GM18499 (cell line): Measurements from ENCODE around the gene RIOX2.

ENCODE experiments used
- ATAC-seq: cut with Tn5 transposase; IDR thresholded peaks from one replicate; pipeline ENCODE4 v1.9.1; 2021; ENCODE audit warnings: moderate number of reproducible peaks; ENCODE audit not compliant: insufficient read depth, unreplicated experiment

Gene RIOX2

GRCh38 chr3:97991293-97991682 lies 19.1 kb upstream of the RIOX2 start:
- no peak for ATAC-seq

GRCh38 chr3:97990624-97991292 lies 18.5 kb upstream of the RIOX2 start:
- ATAC-seq = no peak

GRCh38 chr3:97988784-97989568 lies 16.7 kb upstream of the RIOX2 start:
- no peak for ATAC-seq

- ATAC-seq = no peak
These were observed 15.1 kb upstream of the RIOX2 start for GRCh38 chr3:97987306-97987705.

DNA sequence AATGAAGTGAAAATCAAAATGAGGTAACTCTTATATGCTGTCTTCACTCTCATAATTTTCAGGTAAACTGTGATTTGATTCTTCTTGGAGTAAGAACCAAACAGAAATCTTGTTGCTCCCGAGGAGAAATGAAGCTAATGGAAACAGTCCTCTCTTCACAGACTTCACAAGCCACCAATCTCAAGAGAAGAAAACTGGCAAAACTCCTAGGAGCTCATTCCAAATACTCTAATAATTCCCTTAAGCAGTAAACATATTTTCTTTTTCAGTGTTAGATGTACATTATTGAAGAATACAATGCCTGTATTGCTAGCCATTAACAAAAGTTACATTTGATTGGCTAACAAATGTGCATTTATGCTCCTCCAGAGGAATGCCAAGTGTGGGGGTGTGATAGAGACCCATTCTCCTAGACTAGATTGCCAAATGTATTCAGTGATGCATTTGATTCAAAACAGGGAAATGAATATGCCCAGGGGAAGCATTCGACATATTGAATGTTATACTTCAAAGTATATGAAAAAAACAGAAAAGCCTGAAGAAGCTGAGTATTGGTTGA lies 11.8 kb upstream of the RIOX2 start:
- ATAC-seq = no peak

DNA sequence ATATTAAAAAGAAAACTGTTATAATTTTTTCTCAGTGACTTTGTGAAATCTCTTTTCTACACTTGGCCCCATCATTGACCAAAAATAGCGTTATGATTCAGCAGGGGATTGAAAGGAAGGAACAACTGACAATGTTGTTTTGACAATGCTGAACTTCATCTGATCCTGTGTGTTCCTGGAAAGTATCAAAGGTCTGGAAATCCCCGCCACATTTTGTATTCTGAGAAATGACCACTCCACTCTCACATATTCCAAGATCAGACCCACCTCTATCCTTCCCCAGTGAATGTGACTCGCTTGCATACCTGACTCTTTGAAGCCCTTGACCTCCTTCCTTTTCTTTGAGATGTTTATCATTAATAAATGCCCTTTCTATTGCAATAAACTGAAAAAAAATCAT lies 9.7 kb upstream of the RIOX2 start:
- ATAC-seq = no peak

- ATAC-seq = no peak
These were observed 7.4 kb upstream of the RIOX2 start for GRCh38 chr3:97979610-97980009.

- ATAC-seq = no peak
These were observed 3.2 kb upstream of the RIOX2 start for GRCh38 chr3:97975466-97975865.

GRCh38 chr3:97974996-97975395 lies 2.8 kb upstream of the RIOX2 start:
- no peak for ATAC-seq

- no peak for ATAC-seq
These were observed 745 bp upstream of the RIOX2 start for GRCh38 chr3:97972976-97973375.

DNA sequence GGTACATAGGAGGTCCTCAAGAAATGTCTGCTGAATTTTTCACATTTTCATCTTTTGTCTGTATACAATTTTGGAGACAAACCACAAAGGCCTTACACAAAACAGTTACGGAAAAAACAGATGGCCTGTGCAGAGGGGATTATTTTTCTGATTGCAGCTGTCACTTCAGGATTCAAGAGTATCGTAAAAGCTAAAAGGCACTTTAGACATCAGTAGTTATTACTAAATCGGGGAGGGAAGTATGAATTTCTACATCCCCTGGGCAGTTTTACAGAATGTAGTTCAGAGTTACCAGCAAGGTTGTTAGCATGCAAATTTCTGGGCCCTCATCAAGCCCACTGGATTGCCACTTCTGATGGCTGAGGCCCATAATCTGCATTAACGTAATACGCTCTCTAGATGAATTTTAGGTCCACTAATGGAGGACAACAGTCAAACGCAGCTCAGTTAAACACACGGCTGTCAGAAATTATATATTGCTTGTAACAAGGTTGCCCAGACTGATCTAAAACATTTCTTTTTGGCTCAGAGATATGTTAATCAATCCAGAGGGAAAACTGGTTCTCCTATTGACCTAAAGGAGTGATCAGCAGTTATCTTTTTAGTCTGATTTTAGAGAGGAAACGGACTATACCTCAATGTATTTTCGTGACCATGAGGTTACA lies 1.1 kb downstream of the RIOX2 start:
- no peak for ATAC-seq

DNA sequence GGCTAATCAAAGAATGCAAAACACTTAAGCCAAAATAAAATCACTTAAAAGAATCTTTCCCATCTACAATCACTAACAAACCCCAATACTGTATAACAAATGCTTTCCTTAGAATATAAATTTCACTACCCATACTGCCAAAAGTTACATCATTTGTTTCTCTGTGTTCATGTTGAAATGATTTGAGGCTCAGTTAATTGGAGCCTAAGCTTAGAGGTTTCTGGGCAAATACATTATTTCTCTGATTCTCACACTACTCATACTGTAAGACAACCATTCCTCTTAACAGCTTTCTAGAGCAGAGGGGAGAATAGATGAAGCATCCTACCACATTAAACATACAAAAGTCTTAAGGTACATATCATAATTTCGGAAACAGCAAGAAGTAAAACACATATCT lies 2.1 kb downstream of the RIOX2 start:
- ATAC-seq = no peak

GRCh38 chr3:97969541-97969940 lies 2.7 kb downstream of the RIOX2 start:
- no peak for ATAC-seq

- ATAC-seq = no peak
These were observed 3.9 kb downstream of the RIOX2 start for GRCh38 chr3:97968376-97968775.

DNA sequence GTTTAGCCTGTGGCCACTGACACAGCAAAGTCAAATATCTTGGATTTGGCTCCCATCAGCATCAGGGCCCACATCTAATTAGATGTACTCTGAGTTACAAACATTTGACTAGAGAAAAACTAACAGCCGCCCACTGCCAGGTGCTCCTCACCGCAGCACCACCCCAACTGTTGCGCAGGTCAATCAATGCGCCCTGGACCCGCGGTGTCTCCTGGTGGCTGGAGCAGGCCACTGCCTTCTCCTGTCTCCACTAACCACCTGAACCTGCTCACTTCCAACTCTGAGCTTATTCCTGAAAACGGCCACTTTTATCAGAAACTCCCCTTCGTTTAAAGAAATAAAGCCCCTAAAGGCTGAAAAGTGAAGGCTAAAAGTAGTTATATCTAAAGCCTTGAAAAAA lies 4.3 kb downstream of the RIOX2 start:
- no peak for ATAC-seq

- no peak for ATAC-seq
These were observed 11.1 kb downstream of the RIOX2 start for GRCh38 chr3:97960993-97961766.

GRCh38 chr3:97960551-97960950 lies 11.7 kb downstream of the RIOX2 start:
- ATAC-seq = no peak

GRCh38 chr3:97959872-97960271 lies 12.4 kb downstream of the RIOX2 start:
- ATAC-seq = no peak

DNA sequence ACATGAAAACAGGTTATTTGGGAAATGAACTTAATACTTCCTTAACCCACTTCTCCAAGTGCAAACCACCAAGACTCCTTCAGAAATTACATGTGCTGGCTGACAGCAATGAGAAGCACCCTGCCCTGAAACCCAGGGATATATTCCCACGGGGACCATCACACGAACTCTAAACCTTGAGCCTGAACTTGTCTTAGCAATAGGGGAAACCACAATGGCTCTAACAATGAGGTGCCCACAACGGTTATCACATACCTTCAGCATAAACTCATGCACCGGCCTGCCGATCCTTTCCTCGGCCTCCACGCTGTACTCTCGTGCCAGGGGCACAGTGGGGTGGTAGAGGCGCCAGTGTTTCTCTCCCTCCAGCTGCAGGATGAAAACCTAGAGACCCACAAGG lies 13.4 kb downstream of the RIOX2 start:
- ATAC-seq = no peak

DNA sequence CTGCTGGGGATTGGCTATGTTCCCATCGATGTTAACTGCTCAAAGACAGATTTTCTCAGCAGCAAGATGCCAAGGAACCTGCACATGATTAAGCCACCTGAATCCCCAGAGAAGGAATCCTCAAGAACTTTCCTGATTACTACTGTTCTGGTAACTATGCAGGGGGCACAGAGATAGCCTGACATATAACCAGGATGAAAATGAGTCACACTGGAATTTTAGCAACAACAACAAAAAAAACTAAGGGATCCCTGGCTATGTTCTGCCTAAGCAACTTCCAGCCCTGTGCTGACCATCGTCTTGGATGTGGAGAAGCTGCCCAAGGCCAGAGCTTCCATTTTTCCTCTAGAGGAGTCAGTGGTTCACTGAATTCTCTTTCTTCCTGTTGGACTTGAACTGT lies 13.8 kb downstream of the RIOX2 start:
- no peak for ATAC-seq
